Airway epithelial cell (primary cell): ENCODE results near the gene ZFP30. TPM values are rescaled to one million over a fixed set of nuclear protein-coding genes. Genes with fewer than 3 reads are reported as not detected.

Source experiments
- total RNA-seq: library from RNA; depleted of rRNA; stranded (reverse); fragments of >200 nt; gene quantifications from 2 replicates; pipeline ENCODE4 v1.2.3, GENCODE V29; 2015

The ZFP30 gene
- 6.6 and 9.0 TPM in 2 replicates for total RNA-seq

GRCh38 chr19:37655301-37655688 lies at the start of gene ZFP30:
ZFP30 (minus strand) TSS chr19:37655465; CDS start chr19:37647822, 7,643 bp downstream.

GRCh38 chr19:37594304-37594981 lies 60.8 kb downstream of the ZFP30 start, which contains the start of the genes ZNF540 and ZNF571:
ZNF540 (plus strand) TSS chr19:37594876; CDS start chr19:37598448, 3,572 bp downstream.
ZNF571 (minus strand) TSS chr19:37594792; CDS start chr19:37586676, 8,116 bp downstream.

Other genes starting within 250 kb of the ZFP30 start
- gene ZNF569, start 188.0 kb downstream of the ZFP30 start, total RNA-seq = 1.3 and 2.4 TPM in 2 replicates
- 2.0 and 4.6 TPM in 2 replicates for gene ZNF570, start 186.1 kb downstream of the ZFP30 start, total RNA-seq
- 1.6 and 3.0 TPM in 2 replicates for gene ZNF793, start 148.5 kb downstream of the ZFP30 start, total RNA-seq
- gene ZNF571, start 60.7 kb downstream of the ZFP30 start, total RNA-seq = 0.84 and 1.6 TPM in 2 replicates
- gene ZNF540, start 60.6 kb downstream of the ZFP30 start, total RNA-seq = 0.19 and 0.35 TPM in 2 replicates
- gene ZNF607, start 64.3 kb upstream of the ZFP30 start, total RNA-seq = 3.9 and 5.0 TPM in 2 replicates
- gene ZNF573, start 124.1 kb upstream of the ZFP30 start, total RNA-seq = 2.4 and 3.2 TPM in 2 replicates